Inferior parietal cortex (tissue), 1 donor: ENCODE measurements around the gene ARHGEF4.
"Not testable (repeated sequence)": the region's sequence is repeated elsewhere in the genome, so short reads cannot be mapped to it uniquely, and the experiment has no call there.

Source experiments
- DNase-seq: peaks from one replicate; pipeline ENCODE4 v3.0.0-alpha.2; 2016; ENCODE audit errors: extremely low spot score

The ARHGEF4 gene

DNA sequence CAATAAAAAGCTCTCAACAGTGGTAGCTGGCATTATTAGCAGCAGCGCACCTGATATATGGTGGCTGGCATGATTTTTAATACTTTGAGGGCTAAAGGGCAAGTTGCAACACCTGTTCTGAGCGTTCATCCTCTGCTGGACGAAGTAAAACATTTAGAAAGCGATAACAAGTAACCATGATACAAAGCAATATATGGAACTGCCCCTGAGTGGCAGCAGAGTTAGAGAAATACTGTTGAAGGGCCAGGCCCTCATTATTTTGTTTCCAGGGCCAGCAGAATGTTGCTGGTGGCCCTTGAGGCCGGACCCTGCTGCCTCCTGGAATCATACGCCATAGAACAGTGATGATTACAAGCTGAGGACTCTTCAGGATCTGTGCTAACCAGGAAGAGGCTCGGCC lies 47.8 kb downstream of the ARHGEF4 start:
- DNase-seq = no peak

DNA sequence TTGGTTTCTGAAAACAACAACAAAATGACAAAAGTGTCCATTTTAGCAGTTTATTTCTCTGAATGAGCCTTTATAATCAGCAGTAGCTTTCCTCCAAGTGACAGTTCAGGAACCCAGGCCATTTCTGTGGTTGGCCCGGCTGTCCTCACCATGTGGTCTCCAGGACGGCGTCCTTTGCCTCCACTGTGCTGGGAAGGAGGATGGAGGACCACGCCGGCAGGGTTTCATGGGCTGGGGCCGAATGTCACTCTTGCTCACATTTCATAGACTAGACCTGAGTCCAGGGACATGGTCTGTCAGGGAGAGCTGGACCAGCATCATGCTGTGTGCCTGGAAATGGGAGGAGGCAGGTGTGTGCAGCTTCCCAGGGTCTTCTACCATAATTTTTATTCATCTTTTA lies 50.9 kb downstream of the ARHGEF4 start:
- DNase-seq = no peak

DNA sequence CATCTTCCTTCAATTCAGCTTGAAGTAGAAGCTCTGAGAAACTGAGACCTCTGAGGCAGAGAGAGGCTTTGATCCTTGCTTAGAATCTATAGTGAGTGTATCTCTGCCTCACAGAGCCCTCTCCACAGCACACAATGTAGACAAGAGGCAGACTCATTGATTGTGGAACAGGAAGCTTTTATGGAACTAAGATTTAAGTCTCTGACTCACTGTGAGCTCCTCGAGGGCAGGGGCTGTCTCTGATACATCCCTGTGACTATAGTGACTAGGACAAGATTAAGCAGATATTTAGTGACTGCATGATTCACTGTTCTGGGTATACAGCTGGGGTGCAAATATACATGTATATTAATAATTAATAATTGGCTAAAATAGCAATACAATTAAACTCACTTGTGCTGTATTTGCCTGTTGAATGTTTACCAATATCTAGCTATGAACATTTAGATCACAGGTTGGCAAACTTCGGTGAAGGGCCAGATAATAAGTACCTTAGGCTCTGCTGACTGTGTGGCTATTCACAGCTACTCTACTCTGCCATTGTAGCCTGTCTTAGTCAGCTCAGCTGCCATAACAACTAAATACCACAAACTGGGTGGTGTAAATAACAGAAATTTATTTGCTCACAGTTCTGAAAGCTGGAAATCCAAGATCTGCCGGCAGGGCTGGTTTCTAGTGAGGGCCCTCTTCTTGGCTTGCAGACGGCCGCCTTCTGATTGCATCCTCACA lies 54.4 kb downstream of the ARHGEF4 start:
- no peak for DNase-seq

DNA sequence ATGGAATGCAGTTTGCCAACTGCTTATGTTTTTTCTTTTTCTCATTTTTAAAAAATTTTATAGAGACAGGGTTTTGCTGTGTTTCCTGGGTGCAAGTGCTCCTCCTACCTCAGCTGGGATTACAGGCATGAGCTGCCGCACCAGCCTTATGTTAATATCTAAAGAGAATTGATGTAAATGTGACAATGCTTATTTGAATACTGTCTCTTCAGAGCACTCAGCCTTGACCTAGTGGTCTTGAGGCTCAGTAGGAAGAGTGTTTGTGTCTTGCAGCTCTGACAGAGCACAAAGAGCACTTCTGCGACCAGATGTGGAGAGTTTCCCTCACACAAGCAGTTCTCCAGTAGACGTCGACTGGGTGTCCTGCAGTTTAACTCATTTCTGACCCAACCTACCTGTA lies 55.3 kb downstream of the ARHGEF4 start:
- DNase-seq = no peak

DNA sequence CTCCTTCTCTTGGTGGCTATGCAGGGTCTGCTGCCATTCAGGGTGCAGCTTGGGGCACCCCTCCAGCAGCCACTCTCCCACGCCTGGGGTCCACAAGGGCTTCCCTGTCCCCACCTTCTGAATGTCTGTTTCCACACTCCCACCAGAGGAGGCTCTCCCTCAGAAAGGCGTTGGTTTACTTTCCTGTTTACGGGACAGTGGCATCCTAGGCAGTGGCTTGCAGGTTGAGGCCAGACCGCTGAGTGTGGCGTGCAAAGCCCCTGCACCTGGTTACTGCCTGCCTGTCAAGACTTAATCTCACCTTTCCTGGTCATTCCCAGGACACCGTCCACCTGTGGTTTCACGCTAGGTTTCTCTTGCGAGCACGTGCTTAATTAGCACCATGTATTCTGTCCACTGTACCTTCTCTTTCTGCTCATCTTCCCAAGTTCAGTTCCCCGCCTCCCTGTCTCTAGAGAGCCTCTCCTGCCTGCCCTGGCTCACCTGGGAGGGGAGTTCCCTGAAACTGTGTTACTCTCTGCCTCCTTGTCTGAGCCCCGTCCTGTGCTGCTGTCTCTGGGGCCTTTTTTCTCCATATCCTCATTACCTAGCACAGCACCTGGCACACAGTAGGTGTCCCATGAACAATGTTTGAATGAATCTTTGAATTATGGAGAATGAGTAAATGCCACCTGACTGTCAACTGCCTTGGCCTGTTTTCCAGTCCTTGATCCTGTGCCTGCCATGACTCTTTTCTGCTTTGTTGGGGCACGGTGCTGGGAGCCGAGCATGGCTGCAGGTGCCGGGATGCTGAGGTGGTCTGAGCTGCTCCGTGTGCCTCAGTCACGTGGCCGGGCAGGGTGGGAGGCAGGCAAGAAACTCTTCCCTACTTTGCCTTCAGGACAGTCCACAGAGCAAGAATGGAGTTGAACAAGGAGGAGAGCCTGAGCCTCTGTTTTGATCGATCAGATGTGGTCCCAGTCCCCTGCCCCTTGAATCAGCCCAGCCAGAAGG lies 56.4 kb downstream of the ARHGEF4 start:
- DNase-seq = no peak

DNA sequence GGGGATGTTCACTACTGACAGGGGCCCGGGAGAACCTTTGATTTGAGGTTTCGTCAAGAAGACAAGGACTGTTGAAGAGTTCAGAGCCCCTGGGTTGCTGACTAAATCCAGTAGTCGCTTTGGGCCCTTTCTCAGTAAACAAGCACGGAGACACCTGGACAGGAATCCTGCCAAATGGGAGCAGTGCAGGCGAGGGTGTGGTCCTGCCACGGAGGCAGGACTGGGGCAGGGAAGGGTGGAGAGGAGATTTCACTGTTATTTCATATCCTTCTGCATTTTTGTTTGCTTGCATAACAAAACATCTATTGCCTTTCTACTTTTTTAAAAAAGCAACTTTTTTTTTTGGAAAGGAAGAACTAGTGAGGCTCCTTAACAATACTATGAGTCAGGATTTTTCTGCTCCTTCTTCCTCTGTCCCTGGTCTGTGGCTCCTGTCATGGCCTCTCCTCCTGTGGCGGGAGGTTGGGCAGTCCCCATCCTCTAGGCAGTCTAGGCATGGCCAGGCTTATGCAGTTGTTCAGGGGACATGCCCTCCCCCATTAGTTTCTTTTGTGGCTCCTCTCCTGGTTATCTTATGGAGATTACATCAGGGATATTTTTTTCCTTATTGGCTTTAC lies 57.7 kb downstream of the ARHGEF4 start:
- no peak for DNase-seq

DNA sequence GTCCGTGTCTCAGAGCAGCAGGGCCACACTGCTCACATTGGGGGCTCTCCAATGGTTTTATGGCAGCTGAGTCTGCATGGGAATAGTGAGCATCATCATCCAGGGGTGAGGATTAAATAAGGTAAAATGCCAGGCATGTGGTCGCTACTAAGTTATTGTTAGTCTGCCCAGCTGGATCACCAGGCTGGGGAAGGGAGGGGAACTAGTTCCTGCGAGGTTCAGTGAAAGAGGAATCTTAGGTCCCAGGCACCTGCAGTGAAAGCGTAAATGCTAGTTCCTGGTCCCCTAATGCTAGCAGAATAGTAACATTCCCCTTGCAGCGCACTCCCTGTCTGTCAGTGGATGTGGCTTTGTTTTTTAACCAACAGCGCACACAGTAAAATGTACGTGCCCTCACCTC lies 60.1 kb downstream of the ARHGEF4 start:
- DNase-seq = no peak

DNA sequence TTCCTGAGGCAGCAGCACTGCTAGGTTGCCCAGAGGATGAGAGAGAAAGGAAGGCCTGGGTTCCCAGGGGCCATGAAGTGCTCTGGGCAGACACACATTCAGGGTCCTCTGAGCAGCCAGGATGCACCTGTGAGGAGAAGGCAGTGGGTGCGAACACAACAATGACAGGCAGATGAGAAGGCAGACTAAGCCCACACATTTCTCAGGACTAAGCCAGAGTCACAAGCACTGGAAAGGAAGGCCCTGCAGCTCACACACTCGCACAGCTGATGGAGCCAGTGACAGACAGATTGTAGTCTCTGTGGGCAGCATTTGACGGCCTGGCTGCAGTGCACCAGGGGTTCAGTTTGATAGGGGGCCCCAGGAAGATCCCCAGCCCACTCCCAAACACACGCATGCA lies 61.8 kb downstream of the ARHGEF4 start:
- DNase-seq = no peak

DNA sequence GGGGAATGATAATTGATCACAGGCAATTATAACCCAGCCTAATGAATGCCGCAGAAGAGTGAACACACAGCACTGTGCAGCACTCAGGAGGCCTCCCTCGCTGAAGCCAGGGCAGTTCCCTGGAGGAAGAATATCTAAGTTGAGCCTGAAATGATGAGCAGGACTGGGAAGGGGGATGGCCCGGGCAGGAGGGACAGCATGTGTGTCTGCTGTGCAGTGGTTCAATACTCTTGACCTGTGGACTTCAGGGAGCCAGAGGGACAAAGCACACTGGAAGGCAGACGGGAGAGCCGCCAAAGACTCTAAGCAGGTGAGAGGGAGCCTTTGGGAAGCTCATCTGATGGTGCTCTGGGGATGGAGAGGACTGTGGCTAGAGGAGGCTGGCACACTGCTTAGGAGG lies 62.6 kb downstream of the ARHGEF4 start:
- no peak for DNase-seq

DNA sequence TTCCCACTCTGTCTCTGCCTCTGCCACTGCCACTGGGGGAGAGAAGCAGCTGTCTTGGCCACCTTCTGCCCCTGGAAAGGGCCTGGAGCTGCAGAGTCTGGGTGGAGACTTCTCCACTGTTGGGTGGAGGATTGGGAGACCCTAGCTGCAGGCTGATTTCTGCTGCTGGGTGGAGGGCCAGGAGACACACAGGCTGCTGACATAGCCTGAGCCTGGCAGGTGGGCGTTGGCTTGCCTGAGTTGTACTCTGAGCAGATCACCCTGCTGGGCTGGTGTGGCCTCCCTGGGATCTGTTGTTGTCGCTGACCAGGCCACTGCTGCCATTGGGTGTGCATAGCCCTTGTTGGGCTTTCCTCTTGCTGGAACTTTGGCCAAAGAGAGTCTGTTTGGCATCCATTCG lies 64.3 kb downstream of the ARHGEF4 start:
- no peak for DNase-seq

DNA sequence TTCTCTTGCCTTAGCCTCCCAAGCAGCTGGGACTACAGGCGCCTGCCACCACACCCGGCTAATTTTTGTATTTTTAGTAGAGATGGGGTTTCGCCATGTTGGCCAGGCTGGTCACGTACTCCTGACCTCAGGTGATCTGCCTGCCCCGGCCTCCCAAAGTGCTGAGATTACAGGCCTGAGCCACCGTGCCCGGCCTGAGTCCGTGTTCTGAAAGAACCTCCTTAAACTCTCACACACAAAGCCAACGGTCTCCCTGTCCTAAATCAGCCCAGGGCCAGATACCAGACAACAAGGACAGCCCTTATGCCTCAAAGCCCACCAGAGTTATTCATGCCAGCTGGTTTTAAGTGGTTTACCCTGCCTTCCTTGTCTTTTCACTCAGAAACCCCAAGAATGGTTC lies 64.9 kb downstream of the ARHGEF4 start:
- not testable (repeated sequence) for DNase-seq

DNA sequence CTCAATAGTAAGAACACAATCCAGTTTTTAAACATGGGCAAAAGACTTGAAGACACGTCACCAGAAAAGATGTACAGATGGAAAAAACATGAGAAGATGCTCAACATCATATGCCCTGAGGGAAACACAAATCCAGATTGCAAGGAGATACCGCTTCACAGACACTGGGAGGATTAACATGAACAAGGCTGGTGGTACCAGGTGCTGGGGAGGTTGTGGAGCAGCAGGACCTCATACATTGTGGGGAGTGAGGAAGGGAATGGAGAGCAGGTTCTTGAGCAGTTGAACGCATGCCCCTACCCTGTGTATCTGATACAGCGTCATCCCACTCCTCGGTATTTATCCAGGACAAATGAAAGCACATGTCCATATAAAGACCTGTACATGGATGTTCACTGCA lies 72.1 kb downstream of the ARHGEF4 start:
- no peak for DNase-seq

DNA sequence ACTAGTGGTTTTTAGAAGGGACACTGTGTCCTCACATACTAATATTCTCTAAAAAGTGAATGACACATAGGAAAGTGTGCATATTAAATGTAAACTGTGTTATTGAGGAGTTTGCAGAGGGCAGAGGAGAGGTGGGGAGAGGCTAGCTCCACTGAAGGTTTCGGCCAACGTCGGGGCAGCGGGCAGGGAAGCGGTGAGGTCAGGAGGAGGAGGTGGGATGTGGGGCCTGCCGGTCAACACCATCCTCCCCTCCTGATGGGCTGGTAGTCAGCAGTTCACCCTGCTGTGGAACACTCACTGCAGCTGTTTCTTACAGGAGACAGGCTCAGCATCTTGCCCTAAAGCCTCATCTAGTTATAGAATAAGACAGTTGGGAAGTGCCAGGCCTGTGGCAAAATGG lies 74.2 kb downstream of the ARHGEF4 start:
- no peak for DNase-seq

DNA sequence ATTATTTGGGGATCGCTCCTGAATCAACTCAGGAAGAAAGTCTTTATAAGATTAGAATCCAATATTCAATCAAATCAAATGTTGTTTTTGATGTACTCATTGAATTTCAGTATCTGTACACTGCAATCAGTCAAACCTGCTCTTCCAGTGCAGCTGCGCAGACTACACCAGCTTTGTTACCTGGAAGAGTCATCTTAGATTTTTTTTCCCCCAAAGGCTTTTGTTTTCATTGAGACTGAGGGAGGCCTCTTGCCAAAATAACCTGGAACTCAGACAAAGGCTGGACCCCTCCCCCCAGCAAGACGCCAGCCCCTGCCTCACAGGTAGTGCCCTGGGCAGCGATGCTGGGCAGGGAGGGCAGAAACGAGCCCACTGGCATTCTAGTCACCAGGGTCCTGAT lies 74.8 kb downstream of the ARHGEF4 start:
- no peak for DNase-seq

DNA sequence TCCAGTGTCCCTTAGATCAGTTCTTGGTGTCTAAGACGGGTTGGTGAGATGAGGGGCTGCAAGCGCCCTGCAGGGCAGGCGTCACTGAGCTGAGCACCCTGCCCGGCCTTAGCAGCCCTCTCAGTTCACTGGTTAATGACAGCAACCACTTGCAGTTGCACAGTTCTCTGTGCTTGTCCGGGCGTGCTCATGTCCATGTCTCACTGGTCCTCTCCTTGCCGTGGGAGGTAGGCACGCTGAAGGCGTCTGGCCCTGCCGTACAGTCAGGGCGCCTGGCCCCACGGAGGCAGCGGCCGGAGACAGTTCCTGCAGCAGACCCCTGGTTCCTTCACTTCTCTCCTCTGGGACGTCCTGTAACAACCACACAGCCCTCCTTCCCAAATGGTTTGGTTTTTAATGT lies 75.3 kb downstream of the ARHGEF4 start:
- no peak for DNase-seq

DNA sequence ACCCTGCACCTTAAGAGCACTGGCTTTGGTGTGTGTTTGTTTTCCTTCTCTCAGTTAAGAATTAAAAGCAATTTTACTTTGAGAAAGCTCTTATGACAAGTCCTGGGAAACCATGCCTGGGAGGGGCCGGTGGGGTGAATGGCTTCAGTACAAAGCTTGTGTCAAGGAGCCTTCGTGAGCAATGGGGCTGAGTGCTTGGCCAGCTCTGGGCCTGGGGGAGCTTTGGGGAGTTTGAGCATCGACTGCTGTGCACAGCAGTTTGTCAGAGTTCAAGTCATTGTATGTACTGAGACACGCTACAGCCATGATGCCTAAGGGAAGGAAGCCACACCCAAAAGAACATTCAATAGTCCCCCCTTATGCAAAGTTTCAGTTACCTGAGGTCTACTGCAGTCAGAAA lies 75.8 kb downstream of the ARHGEF4 start:
- DNase-seq = no peak

DNA sequence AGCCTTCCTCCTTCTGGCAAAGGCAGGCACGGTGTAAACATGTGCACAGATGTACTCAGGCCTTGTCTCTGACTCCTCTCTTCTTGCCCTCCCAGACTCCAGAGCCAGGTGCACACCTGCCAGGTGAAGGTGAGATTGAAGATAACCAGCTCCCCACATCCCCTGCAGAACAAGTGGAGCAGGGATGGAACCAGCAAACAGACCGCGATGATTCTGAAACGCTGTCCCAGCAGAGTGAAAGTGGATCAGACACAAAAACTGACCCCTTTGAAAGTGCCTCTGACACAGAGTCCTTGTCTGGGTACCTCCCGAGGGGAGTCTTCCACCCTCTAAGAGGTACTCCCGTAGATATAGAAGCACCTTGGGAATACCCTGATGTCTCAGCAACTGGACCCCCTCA lies 77.2 kb downstream of the ARHGEF4 start:
- DNase-seq = no peak

DNA sequence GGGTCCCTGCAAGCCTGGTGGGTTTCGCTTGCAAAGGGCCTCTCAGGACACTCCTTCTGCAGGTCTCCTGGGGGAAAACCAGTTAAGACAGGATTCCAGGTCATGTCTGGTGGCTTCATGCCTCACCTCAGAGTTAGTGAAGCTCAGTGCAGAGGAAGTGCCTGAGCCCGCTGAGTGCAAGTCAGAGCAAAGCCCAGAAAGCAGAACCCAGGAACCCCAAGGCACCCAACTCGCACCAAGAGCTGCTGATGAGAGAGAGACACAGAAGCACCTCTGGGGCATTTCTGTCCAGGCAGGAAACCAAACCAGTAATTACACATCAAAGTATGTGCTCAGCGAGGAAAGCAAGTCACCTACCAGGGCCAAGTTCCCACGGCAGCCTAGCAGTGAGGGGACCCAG lies 78.4 kb downstream of the ARHGEF4 start:
- DNase-seq = no peak

DNA sequence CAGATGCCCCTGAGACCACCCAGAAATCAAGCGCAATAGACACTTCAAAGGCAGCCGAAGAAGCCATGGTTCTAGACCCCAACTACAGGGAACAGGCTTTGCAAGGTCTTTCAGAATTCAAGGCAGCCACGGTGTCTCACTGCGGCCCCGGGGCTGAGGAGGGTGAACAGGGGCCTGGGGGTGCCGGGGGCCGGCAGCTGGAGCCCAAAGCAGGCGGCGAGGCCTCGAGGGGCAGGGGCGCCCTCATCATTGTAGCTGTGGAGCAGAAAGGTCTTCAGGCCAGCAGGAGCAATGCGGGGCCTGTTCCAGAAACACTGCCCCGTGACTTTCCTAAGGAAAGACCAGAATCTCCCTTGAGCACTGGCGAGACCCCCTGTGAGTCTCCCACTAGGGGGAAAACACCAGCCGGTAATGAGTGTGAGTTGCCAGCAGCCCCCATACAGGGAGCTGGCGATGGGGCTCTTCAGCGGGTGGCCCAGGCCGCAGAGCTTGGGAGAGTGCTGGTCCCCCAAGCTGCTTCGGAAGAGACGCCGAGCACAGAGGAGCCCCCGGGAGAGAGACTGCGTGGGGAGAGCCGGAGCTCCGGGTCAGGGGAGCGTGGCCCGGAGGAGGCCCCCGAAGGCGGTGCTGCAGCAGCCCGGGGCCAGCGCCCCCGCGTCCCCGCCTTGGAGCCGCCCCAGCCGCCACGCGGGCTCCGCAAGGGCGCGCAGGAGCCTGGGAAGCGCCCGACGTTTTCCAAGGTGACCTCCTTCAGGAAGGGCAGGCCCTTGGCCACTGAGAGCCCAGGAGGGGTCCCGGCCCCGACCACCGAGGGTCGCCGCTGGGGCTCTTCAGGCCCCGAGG lies 79.1 kb downstream of the ARHGEF4 start:
- no peak for DNase-seq

DNA sequence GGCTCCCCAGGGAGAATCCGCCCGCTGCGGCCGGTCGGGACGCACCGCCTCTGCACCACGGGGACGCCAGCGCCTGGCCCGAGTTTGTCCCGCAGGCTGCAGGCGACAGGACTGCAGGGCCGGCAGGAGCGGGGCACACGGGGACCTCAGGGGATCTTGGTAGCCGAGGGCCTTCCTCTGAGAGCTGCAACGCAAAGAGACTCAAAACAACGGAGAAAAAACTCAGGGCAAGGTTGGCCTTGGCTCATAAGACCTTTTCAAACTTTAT lies 79.7 kb downstream of the ARHGEF4 start:
- DNase-seq = no peak

DNA sequence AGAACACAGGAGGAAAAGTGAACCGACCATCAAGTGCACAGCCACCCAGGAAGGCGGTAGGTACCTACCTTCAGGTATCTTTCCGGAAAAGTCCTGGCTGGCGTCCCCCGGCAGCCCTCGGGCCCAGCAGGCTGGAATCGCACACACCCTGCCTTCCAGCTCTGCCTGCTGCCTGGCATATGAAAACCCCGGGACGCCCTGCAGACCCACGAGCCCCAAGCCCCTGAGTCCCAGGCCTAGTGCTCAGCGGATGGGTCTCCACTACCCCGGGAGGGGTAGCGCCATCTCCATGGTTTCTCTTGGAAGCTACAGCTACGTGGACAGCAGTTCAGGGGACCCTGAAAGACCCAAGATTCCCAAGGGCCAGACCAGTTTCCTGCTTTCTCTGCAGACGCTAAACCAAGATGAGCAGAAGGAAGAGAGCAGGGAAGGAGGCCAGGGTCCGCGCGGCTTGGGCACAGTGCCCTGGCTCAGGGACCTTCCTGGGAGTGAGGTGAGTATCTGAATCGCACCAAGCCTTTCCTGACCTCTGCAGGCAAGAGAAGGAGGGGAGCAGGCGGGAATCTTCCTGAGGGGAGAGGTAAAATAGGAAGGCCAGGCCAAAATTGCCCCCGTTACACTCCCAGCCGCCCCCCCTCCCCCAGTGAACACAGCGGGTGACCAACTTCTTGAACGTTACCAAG lies 80.4 kb downstream of the ARHGEF4 start:
- no peak for DNase-seq
